ENCODE measurements around the gene ABCA12.
"Not testable (repeated sequence)": the region's sequence is repeated elsewhere in the genome, so short reads cannot be mapped to it uniquely, and the experiment has no call there.

Gene ABCA12

DNA sequence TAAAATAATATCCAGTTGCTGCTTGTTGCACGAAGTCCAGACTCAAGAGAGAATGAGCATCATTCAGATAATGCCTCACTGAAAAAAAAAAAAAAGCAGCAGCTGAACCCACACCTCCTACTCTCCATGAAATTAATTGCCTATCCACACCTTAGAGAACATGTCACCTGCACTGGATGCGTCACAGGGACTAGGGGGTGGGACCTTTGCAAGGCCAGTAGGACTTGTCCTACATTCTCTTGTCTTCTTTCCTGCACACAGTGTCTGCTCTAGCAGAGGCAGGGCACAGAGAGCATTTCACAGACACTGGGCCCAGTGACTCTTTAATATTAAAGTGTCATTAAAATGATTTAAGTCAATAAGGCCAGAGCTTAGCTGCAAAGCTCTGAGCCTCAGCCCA, at the start of gene ABCA12:
ABCA12 (minus strand) TSS at position 148 of the 400 bp plus-strand sequence. CDS start 418 bp downstream, outside the sequence.
- Mint-ChIP-seq H3K9me3 (no peaks in the 10 kb centered on the region), H3K4me1 (no peaks in the 10 kb centered on the region), H3K36me3 (no peaks in the 10 kb centered on the region), H3K27ac (no peak within 1 kb of the TSS), H3K4me3 (no peak within 1 kb of the TSS)
- no peak for DNase-seq (ENCODE audit: low spot score in 2 of 2)
- ATAC-seq = no peak

DNA sequence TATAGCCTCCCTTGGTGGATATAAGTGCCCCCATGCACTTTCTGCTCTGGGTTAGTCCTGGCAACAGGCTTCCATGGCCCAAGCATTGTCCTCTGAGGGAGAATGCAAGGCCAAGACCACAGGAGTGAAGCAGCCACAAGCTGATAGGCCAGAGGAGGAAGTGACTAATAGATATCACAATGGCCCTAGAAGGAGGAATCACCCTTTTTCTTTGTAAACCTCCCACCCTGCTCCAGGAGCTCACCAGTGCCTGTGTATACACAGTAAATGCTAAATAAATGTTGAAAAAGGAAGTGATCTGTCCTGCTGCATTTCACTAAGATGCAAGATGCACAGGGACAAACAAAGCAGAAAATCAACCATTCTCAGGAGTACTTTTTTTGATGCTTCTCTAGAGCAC, 49.7 kb upstream of the ABCA12 start:
- peaks cover 4% of the 10 kb centered on the region for H3K9me3 Mint-ChIP-seq
- no peaks in the 10 kb centered on the region for H3K36me3 Mint-ChIP-seq
- no peaks in the 10 kb centered on the region for H3K4me1 Mint-ChIP-seq
- ATAC-seq (no peak), DNase-seq (ENCODE audit: low spot score in 2 of 2) (no peak)
- H3K27ac Mint-ChIP-seq = no peak overlapping the region
- H3K4me3 Mint-ChIP-seq = no peak overlapping the region

DNA sequence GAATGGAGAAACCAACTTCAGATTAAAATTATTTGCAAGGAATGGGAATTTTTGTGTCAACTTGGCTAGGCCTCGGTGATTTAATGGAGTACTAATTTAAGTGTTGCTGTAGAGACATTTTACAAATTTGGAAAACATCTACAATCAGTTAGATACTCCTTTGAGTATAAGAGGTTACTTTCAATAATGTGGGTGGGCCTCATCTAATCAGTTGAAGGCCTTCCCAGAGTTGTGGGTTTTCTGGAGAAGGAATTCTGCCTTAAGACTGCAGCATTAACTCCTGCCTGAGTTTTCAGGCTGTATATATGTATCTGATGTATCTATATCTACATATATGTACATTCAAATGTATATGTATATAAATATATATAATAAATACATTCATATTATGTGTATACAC, 47.6 kb upstream of the ABCA12 start:
- no peak overlapping the region for H3K4me3 Mint-ChIP-seq
- no peaks in the 10 kb centered on the region for H3K36me3 Mint-ChIP-seq
- peaks cover 2% of the 10 kb centered on the region for H3K9me3 Mint-ChIP-seq
- H3K4me1 Mint-ChIP-seq = no peaks in the 10 kb centered on the region
- H3K27ac Mint-ChIP-seq = no peak overlapping the region
- ATAC-seq (no peak), DNase-seq (ENCODE audit: low spot score in 2 of 2) (no peak)

GRCh38 chr2:215178121-215178520, 39.7 kb upstream of the ABCA12 start:
- H3K4me1 Mint-ChIP-seq = no peaks in the 10 kb centered on the region
- H3K36me3 Mint-ChIP-seq = no peaks in the 10 kb centered on the region
- no peak overlapping the region for H3K27ac Mint-ChIP-seq
- no peak for ATAC-seq
- H3K4me3 Mint-ChIP-seq = no peak overlapping the region
- H3K9me3 Mint-ChIP-seq = peaks cover 5% of the 10 kb centered on the region
- no peak for DNase-seq (ENCODE audit: low spot score in 2 of 2)

DNA sequence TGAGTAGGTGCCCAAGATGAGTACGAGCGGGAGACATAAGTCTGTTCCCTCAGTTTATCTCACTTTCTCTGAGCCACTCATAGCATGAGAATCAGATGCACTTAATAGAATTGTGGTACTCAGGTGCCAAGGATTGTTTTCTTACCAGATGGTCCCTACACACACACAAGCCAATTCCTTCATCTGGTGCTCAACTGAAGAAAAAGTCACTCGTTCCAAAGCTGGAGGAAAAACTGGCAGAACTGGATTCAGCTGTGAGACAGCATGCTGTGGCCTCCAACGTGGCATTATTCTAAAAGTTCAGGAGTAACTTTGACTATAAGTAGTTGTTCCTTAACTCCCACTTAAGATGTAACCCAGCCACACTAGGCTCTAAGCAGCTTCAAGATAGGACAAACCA, 33.4 kb upstream of the ABCA12 start:
- H3K4me1 Mint-ChIP-seq = peaks cover 18% of the 10 kb centered on the region
- ATAC-seq = no peak

GRCh38 chr2:215171151-215171550, 32.7 kb upstream of the ABCA12 start:
- peak; percentile 86 for ATAC-seq
- Mint-ChIP-seq H3K36me3 (no peaks in the 10 kb centered on the region), H3K4me1 (peaks cover 18% of the 10 kb centered on the region), H3K4me3 (peak overlapping the region; percentile 30), H3K9me3 (no peaks in the 10 kb centered on the region), H3K27ac (peak overlapping the region; percentile 72)
- no peak for DNase-seq (ENCODE audit: low spot score in 2 of 2)

More for the DNA sequence above, 33.4 kb upstream of the ABCA12 start:
- no peak overlapping the region for H3K27ac Mint-ChIP-seq
- no peak for DNase-seq (ENCODE audit: low spot score in 2 of 2)
- H3K36me3 Mint-ChIP-seq = no peaks in the 10 kb centered on the region
- H3K4me3 Mint-ChIP-seq = no peak overlapping the region
- H3K9me3 Mint-ChIP-seq = no peaks in the 10 kb centered on the region

DNA sequence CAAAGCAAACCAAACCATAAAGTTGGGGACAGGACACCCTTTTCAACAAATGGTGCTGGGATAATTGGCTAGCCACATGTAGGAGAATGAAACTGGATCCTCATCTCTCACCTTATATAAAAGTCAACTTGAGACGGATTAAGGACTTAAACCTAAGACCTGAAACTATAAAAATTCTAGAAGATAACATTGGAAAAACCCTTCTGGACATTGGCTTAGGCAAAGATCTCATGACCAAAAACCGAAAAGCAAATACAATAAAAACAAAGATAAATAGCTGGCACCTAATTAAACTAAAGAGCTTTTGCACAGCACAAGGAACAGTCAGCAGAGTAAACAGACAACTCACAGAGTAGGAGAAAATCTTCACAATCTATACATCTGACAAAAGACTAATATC, 28.1 kb upstream of the ABCA12 start:
- H3K4me3 Mint-ChIP-seq; ATAC-seq; DNase-seq (ENCODE audit: low spot score in 2 of 2); H3K27ac Mint-ChIP-seq; H3K9me3 Mint-ChIP-seq; H3K36me3 Mint-ChIP-seq: not testable (repeated sequence)
- H3K4me1 Mint-ChIP-seq = peaks cover 17% of the 10 kb centered on the region

DNA sequence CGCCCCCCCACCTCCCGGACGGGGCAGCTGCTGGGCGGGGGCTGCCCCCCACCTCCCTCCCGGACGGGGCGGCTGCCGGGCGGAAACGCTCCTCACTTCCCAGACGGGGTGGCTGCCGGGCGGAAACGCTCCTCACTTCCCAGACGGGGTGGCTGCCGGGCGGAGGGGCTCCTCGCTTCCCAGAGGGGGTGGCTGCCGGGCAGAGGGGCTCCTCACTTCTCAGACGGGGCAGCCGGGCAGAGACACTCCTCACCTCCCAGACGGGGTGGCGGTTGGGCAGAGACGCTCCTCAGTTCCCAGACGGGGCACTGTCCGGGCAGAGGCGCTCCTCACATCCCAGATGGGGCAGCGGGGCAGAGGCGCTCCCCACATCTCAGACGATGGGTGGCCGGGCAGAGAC, 24.9 kb upstream of the ABCA12 start:
- H3K27ac Mint-ChIP-seq; H3K4me3 Mint-ChIP-seq; H3K36me3 Mint-ChIP-seq; ATAC-seq; H3K4me1 Mint-ChIP-seq; DNase-seq (ENCODE audit: low spot score in 2 of 2); H3K9me3 Mint-ChIP-seq: not testable (repeated sequence)

DNA sequence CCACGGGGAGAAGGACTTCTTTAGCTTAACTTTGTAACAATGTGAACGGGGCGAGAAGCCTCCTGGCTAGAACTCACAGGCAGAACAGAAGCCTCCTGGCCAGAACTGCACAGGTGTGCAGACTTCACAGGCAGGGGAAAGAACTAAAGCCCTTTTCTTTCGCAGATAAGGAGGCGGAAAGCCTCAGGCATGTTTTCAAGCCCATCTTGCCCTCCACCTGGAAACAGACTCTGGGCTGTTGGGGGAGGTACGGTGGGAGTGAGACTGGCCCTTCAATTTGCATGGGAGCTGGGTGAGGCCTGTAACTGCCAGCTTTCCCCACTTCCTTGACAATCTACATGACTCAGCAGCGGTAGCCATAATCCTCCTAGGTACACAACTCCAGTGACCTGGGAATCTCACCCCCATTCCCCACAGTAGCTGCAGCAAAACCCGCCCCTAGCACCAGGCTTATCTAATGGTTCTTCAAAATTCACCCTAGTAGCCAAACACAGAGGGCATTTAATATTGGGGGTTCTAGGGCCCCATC, 22.9 kb upstream of the ABCA12 start:
- Mint-ChIP-seq H3K9me3 (no peaks in the 10 kb centered on the region), H3K36me3 (no peaks in the 10 kb centered on the region), H3K4me3 (no peak overlapping the region), H3K4me1 (no peaks in the 10 kb centered on the region), H3K27ac (no peak overlapping the region)
- DNase-seq (ENCODE audit: low spot score in 2 of 2) (no peak), ATAC-seq (no peak)

DNA sequence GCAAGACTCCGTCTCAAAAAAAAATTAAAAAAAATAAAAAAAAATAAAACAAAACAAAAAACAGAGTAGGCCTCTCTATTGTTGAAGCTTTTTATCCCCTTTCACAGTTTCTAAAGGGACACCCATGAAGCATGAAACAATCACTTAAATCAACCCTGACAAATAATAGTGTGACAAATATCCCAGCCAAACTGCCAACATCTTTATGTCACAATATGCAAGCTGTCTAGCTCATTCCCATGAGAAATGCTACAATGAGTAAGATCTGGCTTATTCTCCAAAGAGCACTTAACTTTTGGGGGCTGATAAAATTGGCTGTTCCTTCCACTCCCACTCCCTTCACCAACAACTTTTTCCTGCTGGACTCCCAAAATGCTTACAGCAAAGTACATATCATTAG, 21.7 kb upstream of the ABCA12 start:
- Mint-ChIP-seq H3K4me3 (no peak overlapping the region), H3K4me1 (no peaks in the 10 kb centered on the region), H3K27ac (no peak overlapping the region), H3K9me3 (no peaks in the 10 kb centered on the region), H3K36me3 (no peaks in the 10 kb centered on the region)
- DNase-seq (ENCODE audit: low spot score in 2 of 2) (no peak), ATAC-seq (no peak)

GRCh38 chr2:215156453-215156852, 18.0 kb upstream of the ABCA12 start:
- Mint-ChIP-seq H3K9me3 (no peaks in the 10 kb centered on the region), H3K36me3 (no peaks in the 10 kb centered on the region), H3K4me3 (no peak overlapping the region), H3K4me1 (no peaks in the 10 kb centered on the region), H3K27ac (no peak overlapping the region)
- no peak for ATAC-seq
- no peak for DNase-seq (ENCODE audit: low spot score in 2 of 2)

DNA sequence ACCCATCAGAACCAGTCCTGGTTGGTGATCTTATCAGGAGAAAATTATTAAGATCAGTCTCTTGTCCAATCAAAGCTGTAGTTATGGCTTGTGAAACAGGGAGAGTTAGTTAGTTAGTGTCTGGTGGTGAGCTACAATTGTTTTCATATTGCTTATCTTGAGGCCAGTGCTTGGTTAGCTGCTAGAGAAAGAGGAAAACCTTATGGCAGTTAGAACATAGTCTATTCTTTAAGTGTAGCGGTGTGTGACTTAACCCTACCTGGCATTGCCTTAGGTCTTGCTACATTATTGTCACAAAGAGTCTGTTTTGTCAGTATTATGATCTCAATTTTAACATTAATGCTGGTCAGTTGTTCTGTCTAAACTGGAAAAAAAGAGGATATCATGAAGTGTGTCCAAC, 11.5 kb upstream of the ABCA12 start:
- Mint-ChIP-seq H3K9me3 (no peaks in the 10 kb centered on the region), H3K27ac (no peak overlapping the region), H3K4me3 (no peak overlapping the region), H3K36me3 (no peaks in the 10 kb centered on the region), H3K4me1 (no peaks in the 10 kb centered on the region)
- ATAC-seq (peak; percentile 11), DNase-seq (ENCODE audit: low spot score in 2 of 2) (no peak)

GRCh38 chr2:215149486-215149885, 11.1 kb upstream of the ABCA12 start:
- no peak overlapping the region for H3K4me3 Mint-ChIP-seq
- no peak for ATAC-seq

DNA sequence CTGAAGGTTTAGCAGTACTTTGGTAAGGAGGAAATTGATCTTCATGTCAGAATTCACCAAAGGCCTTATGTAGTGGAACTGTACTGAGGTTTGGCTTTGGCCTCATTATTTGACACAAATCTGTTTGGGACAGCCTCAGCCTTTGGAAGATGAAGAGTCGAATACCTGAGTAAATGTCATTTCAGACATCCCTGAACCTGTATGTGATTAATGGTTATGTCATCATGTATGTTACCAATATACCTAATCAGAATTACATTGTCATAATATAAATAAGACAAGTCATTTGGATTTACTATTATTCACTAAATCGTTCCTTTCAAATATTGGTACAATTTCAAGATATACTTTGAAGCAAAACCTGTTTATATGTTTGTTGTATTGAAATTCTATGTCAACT, 10.6 kb upstream of the ABCA12 start:
- ATAC-seq (no peak), DNase-seq (ENCODE audit: low spot score in 2 of 2) (no peak)
- H3K36me3 Mint-ChIP-seq = no peaks in the 10 kb centered on the region
- H3K4me3 Mint-ChIP-seq = no peak overlapping the region
- H3K27ac Mint-ChIP-seq = no peak overlapping the region
- H3K9me3 Mint-ChIP-seq = no peaks in the 10 kb centered on the region
- no peaks in the 10 kb centered on the region for H3K4me1 Mint-ChIP-seq

More at GRCh38 chr2:215149486-215149885, 11.1 kb upstream of the ABCA12 start:
- DNase-seq (ENCODE audit: low spot score in 2 of 2) = no peak
- Mint-ChIP-seq H3K36me3 (no peaks in the 10 kb centered on the region), H3K27ac (no peak overlapping the region), H3K4me1 (no peaks in the 10 kb centered on the region), H3K9me3 (no peaks in the 10 kb centered on the region)

DNA sequence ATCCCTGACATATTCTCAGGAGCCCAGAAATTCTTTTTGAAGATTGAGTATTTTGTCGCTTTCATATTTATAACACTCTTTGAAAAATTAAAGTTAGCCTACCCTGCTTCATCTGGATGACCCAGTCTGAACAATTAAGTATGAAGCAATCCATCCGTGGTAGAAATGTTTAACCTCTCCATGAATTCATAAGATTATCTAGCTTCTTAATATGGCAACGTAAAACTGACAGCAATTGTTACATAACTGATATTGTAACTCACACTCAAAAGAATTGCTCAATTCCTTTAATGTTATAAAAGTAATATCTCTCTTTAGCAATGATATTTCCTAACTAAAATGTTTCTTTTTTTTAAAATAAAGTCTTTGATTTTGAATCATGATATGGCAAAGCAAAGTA, 7.2 kb upstream of the ABCA12 start:
- H3K4me1 Mint-ChIP-seq = no peaks in the 10 kb centered on the region
- no peak overlapping the region for H3K4me3 Mint-ChIP-seq
- H3K36me3 Mint-ChIP-seq = no peaks in the 10 kb centered on the region
- H3K9me3 Mint-ChIP-seq = no peaks in the 10 kb centered on the region
- ATAC-seq (no peak), DNase-seq (ENCODE audit: low spot score in 2 of 2) (no peak)
- no peak overlapping the region for H3K27ac Mint-ChIP-seq

DNA sequence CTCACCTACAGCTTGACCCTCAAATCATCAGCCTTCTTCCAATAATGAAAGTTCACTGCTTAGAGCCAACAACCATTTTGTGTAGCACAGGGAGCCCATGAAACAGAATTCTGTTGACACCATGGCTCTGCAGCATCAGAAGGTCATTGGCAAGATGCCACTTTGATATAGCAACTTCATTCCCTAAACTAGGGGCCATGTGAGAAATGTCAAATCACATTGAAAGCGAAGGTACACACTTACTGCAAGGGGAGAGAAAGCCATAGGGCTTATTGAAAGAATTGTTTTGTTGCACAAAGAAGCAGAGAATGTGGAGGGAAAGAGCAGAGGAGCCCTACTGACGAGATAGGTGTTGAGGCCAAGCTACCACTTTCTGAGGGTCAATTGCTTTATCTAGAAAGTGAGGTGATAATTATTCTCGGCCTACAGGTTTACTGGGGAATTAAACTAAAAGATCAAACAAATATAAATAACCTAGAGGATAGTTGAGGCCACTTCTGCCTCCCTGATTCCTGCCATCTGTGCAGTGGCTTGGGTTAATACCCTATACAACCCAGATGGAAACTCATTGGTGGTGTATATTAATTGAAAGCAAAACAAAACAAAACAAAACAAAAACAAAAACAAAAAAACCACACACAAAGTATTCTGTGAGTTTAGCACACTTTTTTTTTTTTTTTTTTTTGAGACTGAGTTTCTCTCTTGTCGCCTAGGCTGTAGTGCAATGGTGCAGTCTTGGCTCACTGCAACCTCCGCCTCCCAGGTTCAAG, 5.9 kb upstream of the ABCA12 start:
- H3K36me3 Mint-ChIP-seq = no peaks in the 10 kb centered on the region
- no peak overlapping the region for H3K4me3 Mint-ChIP-seq
- no peak for ATAC-seq
- DNase-seq (ENCODE audit: low spot score in 2 of 2) = no peak
- H3K9me3 Mint-ChIP-seq = no peaks in the 10 kb centered on the region
- no peaks in the 10 kb centered on the region for H3K4me1 Mint-ChIP-seq
- no peak overlapping the region for H3K27ac Mint-ChIP-seq

Measured in stimulated activated effector memory CD8-positive, alpha-beta T cell treated with anti-CD3 and anti-CD28 coated beads, Interleukin-12 subunit alpha, Interleukin-12 subunit beta, amount 100 ng/mL, for 72 hours (primary cell).